Embryonic facial prominence (tissue), 1 donor: ENCODE measurements around the gene AHNAK2.
"Not testable (repeated sequence)": the region's sequence is repeated elsewhere in the genome, so short reads cannot be mapped to it uniquely, and the experiment has no call there.

Source experiments
- DNase-seq: peaks from one replicate; pipeline ENCODE4 v3.0.0-alpha.2; 2016; ENCODE audit errors: extremely low spot score

The AHNAK2 gene

GRCh38 chr14:104953896-104954656 is 24.1 kb downstream of the AHNAK2 start:
- no peak for DNase-seq

GRCh38 chr14:104953097-104953496 is 25.1 kb downstream of the AHNAK2 start:
- DNase-seq: no peak

GRCh38 chr14:104951863-104952657 is 26.1 kb downstream of the AHNAK2 start:
- DNase-seq: not testable (repeated sequence)

DNA sequence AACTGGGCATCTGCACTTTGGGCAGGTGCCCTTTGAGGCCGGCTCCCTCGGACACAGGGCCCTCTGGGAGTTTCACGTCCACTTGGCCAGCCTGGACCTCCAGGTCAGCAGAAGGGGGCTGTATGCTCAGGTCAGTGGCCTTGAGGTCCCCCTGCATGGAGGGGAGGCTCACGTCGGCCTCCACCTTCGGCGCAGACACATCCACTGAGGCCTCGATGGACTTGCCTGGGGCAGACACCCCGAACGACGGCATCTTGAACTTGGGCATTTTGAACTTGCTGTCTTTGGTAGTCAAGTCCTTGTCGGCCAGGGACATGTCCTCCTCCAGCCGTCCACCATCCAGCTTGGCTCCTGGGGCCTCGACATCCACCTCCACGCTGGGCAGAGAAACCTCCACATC is 27.5 kb downstream of the AHNAK2 start:
- DNase-seq: not testable (repeated sequence)

GRCh38 chr14:104950021-104950420 is 28.2 kb downstream of the AHNAK2 start:
- DNase-seq: no peak

- not testable (repeated sequence) for DNase-seq
Observed at GRCh38 chr14:104949406-104949955, 28.7 kb downstream of the AHNAK2 start.

DNA sequence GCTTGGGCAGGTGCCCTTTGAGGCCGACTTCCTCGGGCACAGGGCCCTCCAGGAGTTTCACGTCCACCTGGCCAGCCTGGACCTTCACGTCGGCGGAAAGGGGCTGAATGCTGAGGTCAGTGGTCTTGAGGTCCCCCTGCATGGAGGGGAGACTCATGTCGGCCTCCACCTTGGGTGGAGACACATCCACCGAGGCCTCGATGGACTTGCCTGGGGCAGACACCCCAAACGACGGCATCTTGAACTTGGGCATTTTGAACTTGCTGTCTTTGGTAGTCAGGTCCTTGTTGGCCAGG is 29.5 kb downstream of the AHNAK2 start:
- no peak for DNase-seq

DNA sequence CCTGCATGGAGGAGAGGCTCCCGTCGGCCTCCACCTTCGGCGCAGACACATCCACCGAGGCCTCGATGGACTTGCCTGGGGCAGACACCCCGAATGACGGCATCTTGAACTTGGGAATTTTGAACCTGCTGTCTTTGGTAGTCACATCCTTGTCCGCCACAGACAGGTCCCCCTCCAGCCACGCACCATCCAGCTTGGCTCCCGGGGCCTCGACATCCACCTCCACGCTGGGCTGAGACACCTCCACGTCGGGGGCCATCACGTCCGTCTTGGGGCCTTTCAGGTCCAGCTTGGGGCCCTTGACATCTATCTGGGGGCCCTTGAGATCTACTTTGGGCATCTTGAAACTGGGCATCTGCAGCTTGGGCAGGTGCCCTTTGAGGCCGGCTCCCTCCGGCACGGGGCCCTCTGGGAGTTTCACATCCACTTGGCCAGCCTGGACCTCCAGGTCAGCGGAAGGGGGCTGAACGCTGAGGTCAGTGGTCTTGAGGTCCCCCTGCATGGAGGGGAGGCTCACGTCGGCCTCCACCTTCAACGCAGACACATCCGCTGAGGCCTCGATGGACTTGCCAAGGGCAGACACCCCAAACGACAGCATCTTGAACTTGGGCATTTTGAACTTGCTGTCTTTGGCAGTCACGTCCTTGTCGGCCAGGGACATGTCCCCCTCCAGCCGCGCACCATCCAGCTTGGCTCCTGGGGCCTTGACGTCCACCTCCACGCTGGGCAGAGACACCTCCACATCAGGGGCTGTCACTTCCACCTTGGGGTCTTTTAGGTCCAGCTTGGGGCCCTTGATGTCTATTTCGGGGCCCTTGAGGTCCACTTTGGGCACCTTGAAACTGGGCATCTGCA is 30.1 kb downstream of the AHNAK2 start:
- DNase-seq: not testable (repeated sequence)

DNA sequence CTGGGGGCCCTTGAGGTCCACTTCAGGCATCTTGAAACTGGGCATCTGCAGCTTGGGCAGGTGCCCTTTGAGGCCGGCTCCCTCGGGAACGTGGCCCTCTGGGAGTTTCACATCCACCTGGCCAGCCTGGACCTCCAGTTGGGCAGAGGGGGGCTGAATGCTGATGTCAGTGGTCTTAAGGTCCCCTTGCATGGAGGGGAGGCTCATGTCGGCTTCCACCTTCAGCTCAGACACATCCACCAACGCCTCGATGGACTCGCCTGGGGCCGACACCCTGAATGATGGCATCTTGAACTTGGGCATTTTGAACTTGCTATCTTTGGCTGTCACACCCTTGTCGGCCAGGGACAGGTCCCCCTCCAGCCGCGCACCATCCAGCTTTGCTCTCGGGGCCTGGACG is 31.0 kb downstream of the AHNAK2 start:
- not testable (repeated sequence) for DNase-seq

- DNase-seq: not testable (repeated sequence)
Observed at GRCh38 chr14:104945986-104946965, 31.9 kb downstream of the AHNAK2 start.

GRCh38 chr14:104945266-104945665 is 32.9 kb downstream of the AHNAK2 start:
- not testable (repeated sequence) for DNase-seq

GRCh38 chr14:104944436-104945205 is 33.6 kb downstream of the AHNAK2 start:
- not testable (repeated sequence) for DNase-seq

GRCh38 chr14:104944016-104944308 is 34.2 kb downstream of the AHNAK2 start:
- not testable (repeated sequence) for DNase-seq

DNA sequence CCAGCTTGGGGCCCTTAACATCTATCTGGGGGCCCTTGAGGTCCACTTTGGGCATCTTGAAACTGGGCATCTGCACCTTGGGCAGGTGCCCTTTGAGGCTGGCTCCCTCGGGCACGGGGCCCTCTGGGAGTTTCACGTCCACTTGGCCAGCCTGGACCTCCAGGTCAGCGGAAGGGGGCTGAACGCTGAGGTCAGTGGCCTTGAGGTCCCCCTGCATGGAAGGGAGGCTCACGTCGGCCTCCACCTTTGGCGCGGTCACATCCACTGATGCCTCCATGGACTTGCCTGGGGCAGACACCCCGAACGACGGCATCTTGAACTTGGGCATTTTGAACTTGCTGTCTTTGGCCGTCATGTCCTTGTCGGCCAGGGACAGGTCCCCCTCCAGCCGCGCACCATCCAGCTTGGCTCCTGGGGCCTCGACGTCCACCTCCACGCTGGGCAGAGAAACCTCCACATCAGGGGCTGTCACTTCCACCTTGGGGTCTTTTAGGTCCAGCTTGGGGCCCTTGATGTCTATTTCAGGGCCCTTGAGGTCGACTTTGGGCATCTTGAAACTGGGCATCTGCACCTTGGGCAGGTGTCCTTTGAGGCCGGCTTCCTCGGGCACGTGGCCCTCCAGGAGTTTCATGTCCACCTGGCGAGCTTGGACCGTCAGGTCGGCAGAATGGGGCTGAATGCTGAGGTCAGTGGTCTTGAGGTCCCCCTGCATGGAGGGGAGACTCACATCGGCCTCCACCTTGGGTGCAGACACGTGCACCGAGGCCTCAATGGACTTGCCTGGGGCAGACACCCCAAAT is 34.8 kb downstream of the AHNAK2 start:
- not testable (repeated sequence) for DNase-seq

DNA sequence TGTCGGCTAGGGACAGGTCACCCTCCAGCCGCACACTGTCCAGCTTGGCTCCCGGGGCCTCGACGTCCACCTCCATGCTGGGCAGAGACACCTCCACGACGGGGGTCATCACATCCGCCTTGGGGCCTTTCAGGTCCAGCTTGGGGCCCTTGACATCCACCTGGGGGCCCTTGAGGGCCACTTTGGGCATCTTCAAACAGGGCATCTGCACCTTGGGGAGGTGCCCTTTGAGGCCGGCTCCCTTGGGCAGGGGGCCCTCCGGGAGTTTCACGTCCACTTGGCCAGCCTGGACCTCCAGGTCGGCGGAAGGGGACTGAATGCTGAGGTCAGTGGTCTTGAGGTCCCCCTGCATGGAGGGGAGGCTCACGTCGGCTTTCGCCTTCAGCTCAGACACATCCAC is 35.6 kb downstream of the AHNAK2 start:
- no peak for DNase-seq

GRCh38 chr14:104941508-104942365 is 36.4 kb downstream of the AHNAK2 start:
- DNase-seq: no peak

DNA sequence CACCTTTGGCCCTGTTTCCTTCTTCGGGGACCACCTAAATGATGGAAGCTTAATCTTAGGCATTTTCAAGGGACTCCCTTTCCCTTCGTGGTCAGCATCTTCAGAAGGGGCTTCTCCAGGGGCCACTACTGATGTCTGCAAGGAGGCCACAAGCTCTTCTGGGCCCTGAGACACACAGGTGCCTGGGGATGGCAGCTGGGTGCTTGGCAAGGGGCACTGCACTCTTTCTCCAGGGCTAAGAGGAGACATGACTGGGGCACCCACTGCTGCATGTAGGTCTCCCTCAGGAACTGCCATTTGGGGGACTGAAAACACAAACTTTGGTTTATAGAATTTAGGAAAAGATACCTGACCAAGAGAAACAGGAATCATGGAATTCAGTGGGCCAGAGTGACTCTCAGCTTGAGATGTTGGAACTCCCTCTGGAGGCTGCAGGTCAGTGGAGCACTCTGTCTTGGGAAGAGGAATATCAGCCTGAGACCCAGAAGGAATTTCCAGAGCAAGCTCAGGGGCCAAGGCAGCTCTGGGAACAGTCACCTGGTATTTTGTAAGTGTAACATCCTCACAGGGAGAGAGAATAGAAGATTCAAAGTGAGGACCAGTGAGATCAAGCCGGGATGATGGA is 37.5 kb downstream of the AHNAK2 start:
- no peak for DNase-seq
